ENCODE measurements around the gene SMPD3. TPM values are rescaled to one million over a fixed set of nuclear protein-coding genes. Genes with fewer than 3 reads are reported as not detected.

SMPD3 gene
- total and polyA plus RNA-seq, 2 of the 8 experiments (the other 6 are each of a cell fraction or from before 2014, with no cell fraction given) = 0.39 to 1.3 TPM

DNA sequence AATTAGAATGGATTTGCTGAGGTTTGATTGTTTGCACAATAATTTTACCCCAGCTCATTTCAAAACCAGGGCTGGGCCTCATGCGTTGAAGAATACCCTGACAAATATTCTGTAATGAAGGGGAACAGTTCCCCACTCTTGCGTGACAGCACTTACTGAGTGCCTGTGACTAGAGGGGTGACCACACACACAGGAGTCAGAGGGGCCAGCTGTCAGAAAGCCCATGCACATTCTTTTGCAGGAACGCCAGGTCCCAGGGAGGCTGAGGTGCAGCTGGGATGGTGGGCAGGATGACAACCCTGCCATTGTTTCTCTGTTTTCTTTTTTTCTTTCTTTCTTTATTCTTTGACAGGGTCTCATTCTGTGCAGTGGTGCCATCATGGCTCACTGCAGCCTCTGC lies 44.6 kb downstream of the SMPD3 start:
- no peak overlapping the region for H3K27ac ChIP-seq (ENCODE audit: low read depth, low read length)
- H3K36me3 ChIP-seq (ENCODE audit: control insufficient read depth in 2 of 4, insufficient read depth in 4 of 4, low read length in 3 of 4) = no peaks in the 10 kb centered on the region
- DNase-seq (ENCODE audit: low read depth in 1 of 2, low spot score in 2 of 2) = no peak
- H4K20me1 ChIP-seq (replicated peaks in 1 of 2; ENCODE audit: control insufficient read depth in 1 of 2, insufficient read depth in 2 of 2, low read length in 2 of 2) = peaks cover 0 to 2% of the 10 kb centered on the region in 2 experiments
- no peak for TF ChIP-seq CTBP2 (IDR thresholded peaks at IDR 0.05; ENCODE audit: borderline replicate concordance, insufficient read depth, insufficient read length, low read length)
- no peaks in the 10 kb centered on the region for H3K79me1 ChIP-seq (ENCODE audit: low read depth, low read length)
- H3K9me3 ChIP-seq (ENCODE audit: insufficient read depth in 2 of 2, low read depth in 1 of 2, low read length in 1 of 2) = no peaks in the 10 kb centered on the region
- H3K56ac ChIP-seq (replicated peaks; ENCODE audit: insufficient read length, low read depth, low read length) = no peak overlapping the region
- no peak overlapping the region for H2BK15ac ChIP-seq (ENCODE audit: low read length)
- H3K4me3 ChIP-seq (ENCODE audit: extremely low read depth in 1 of 4, insufficient read depth in 2 of 4, low read depth in 3 of 4, low read length in 4 of 4) = no peak overlapping the region
- CTCF ChIA-PET (ENCODE audit: partially characterized antibody) = interaction anchor here (0.6 to 4.1 kb wide), 7 partner anchors 9 to 264 kb away, joined by 3 to 20 read pairs (median 3); no protein-coding TSS in a partner anchor
- no peak overlapping the region for H4K5ac ChIP-seq (ENCODE audit: insufficient read length, low read depth, low read length)
- no peak overlapping the region for H3K9ac ChIP-seq (replicated peaks in 1 of 4; ENCODE audit: extremely low read depth in 1 of 4, low read depth in 3 of 4, low read length in 3 of 4)
- H3K27me3 ChIP-seq (replicated peaks in 1 of 4; ENCODE audit: control insufficient read depth in 3 of 4, extremely low read depth in 1 of 4, insufficient read depth in 3 of 4, low read length in 3 of 4) = no peaks in the 10 kb centered on the region; a peak in 1 of 7 replicates
- H4K8ac ChIP-seq (ENCODE audit: extremely low read depth, insufficient read depth, low read length) = no peak overlapping the region
- H2BK5ac ChIP-seq (ENCODE audit: low read depth, low read length) = no peak overlapping the region
- H2BK120ac ChIP-seq (replicated peaks; ENCODE audit: low read depth, low read length) = no peak overlapping the region
- H3K4me2 ChIP-seq (ENCODE audit: insufficient read depth in 1 of 2, low read depth in 2 of 2, low read length in 2 of 2) = no peak overlapping the region
- no peak overlapping the region for H3K23ac ChIP-seq (ENCODE audit: insufficient read length)
- H2BK12ac ChIP-seq (ENCODE audit: low read depth, low read length) = no peak overlapping the region
- POLR2A ChIA-PET (ENCODE audit: partially characterized antibody) = interaction anchor here (1.0 to 1.2 kb wide), 2 partner anchors 9 to 12 kb away, joined by 3 to 4 read pairs; no protein-coding TSS in a partner anchor
- no peak for FAIRE-seq
- no peak overlapping the region for H4K91ac ChIP-seq (replicated peaks; ENCODE audit: insufficient read length, low read length)
- H3K79me2 ChIP-seq (ENCODE audit: control insufficient read depth in 1 of 2, insufficient read depth in 2 of 2, low read length in 2 of 2) = no peaks in the 10 kb centered on the region
- H2AK5ac ChIP-seq (ENCODE audit: low read depth, low read length) = no peak overlapping the region
- H2BK20ac ChIP-seq (ENCODE audit: low read length) = no peak overlapping the region
- no peaks in the 10 kb centered on the region for H3K23me2 ChIP-seq (ENCODE audit: low read depth, low read length)
- H3K14ac ChIP-seq (ENCODE audit: insufficient read length) = no peak overlapping the region
- no peak overlapping the region for H2AFZ ChIP-seq (ENCODE audit: low read length)
- no peak overlapping the region for H3K18ac ChIP-seq (ENCODE audit: extremely low read depth, low read length)
- WGBS, 2 experiments (ENCODE audit: extremely low coverage in 1 of 2, insufficient coverage in 1 of 2, insufficient read length in 1 of 2, insufficient replicate concordance in 2 of 2, low coverage in 1 of 2, low lambda C conversion rate in 2 of 2, missing lambda C conversion rate in 1 of 2) = 81% methylated on average over 3 of the region's 3 CpGs; no CpG with 5 or more reads in 1 of the 2 experiments
- peaks cover 0 to 12% (median 6%) of the 10 kb centered on the region in 4 experiments; a peak in 6 of 7 replicates for H3K4me1 ChIP-seq (replicated peaks in 1 of 4; ENCODE audit: control insufficient read depth in 3 of 4, insufficient read depth in 4 of 4, low read length in 3 of 4)
- H3K4ac ChIP-seq (replicated peaks; ENCODE audit: insufficient read length, low read depth, low read length) = no peak overlapping the region
